GM18498 (cell line): ENCODE measurements around the gene HYI.

ENCODE experiments used
- ATAC-seq: cut with Tn5 transposase; IDR thresholded peaks from one replicate; pipeline ENCODE4 v1.9.1; 2021; ENCODE audit warnings: mild to moderate bottlenecking, moderate library complexity; ENCODE audit not compliant: unreplicated experiment

The HYI gene

GRCh38 chr1:43445606-43446387, 7.9 kb downstream of the HYI start:
- ATAC-seq = no peak

- ATAC-seq = no peak
Observed at GRCh38 chr1:43444836-43445235, 8.9 kb downstream of the HYI start.

GRCh38 chr1:43444151-43444828, 9.4 kb downstream of the HYI start:
- no peak for ATAC-seq

- no peak for ATAC-seq
Observed at GRCh38 chr1:43443197-43443946, 10.4 kb downstream of the HYI start.

- ATAC-seq = no peak
Observed at GRCh38 chr1:43442756-43443155, 11.0 kb downstream of the HYI start.

- no peak for ATAC-seq
Observed at GRCh38 chr1:43441894-43442637, 11.7 kb downstream of the HYI start.

- ATAC-seq = no peak
Observed at GRCh38 chr1:43441166-43441893, 12.4 kb downstream of the HYI start.

GRCh38 chr1:43440358-43440757, 13.4 kb downstream of the HYI start:
- ATAC-seq = no peak

- ATAC-seq = no peak
Observed at GRCh38 chr1:43439781-43440180, 13.9 kb downstream of the HYI start.

GRCh38 chr1:43438953-43439581, 14.7 kb downstream of the HYI start:
- no peak for ATAC-seq

GRCh38 chr1:43438576-43438952, 15.2 kb downstream of the HYI start:
- ATAC-seq = no peak

GRCh38 chr1:43438006-43438405, 15.7 kb downstream of the HYI start:
- ATAC-seq = no peak

- no peak for ATAC-seq
Observed at GRCh38 chr1:43437031-43437973, 16.4 kb downstream of the HYI start.

GRCh38 chr1:43436371-43436770, 17.4 kb downstream of the HYI start:
- ATAC-seq = no peak

GRCh38 chr1:43435146-43436145, 18.3 kb downstream of the HYI start:
- no peak for ATAC-seq

- ATAC-seq = no peak
Observed at GRCh38 chr1:43434256-43434655, 19.5 kb downstream of the HYI start.

- no peak for ATAC-seq
Observed at GRCh38 chr1:43432907-43433306, 20.8 kb downstream of the HYI start.
